ENCODE data around the gene ZDHHC8. TPM values are rescaled to one million over a fixed set of nuclear protein-coding genes. Genes with fewer than 3 reads are reported as not detected.

ZDHHC8 gene
- total and polyA plus RNA-seq, 12 donors, result 23.2 to 51.7 (median 37.5) TPM

- intact Hi-C loops (cut with DNase I), result loop anchor here in 1 of 10 donors (5.0 kb wide), 1 partner anchor 131 kb away; no protein-coding TSS in a partner anchor
- H3K4me3 ChIP-seq, result no peak overlapping the region
- H3K4me1 ChIP-seq, result no peaks in the 10 kb centered on the region
- ATAC-seq (no peak), DNase-seq (no peak)
- TF ChIP-seq CTCF (IDR thresholded peaks at IDR 0.05), result no peak
- 88 to 89% methylated on average over 9 of the region's 9 CpGs for WGBS, 2 donors
- no peaks in the 10 kb centered on the region for H3K9me3 ChIP-seq
- no peaks in the 10 kb centered on the region for H3K27me3 ChIP-seq
- H3K27ac ChIP-seq, result no peak overlapping the region
- no peaks in the 10 kb centered on the region for H3K36me3 ChIP-seq
Observed at GRCh38 chr22:20166703-20167102, 35.1 kb downstream of the ZDHHC8 start.

GRCh38 chr22:20167643-20168322, 36.2 kb downstream of the ZDHHC8 start:
- TF ChIP-seq CTCF (IDR thresholded peaks at IDR 0.05), result no peak
- 78 to 82% methylated on average over 19 of the region's 19 CpGs for WGBS, 2 donors
- H3K4me1 ChIP-seq, result no peaks in the 10 kb centered on the region
- no peaks in the 10 kb centered on the region for H3K9me3 ChIP-seq
- no peak overlapping the region for H3K27ac ChIP-seq
- ATAC-seq (no peak), DNase-seq (no peak)
- H3K36me3 ChIP-seq, result no peaks in the 10 kb centered on the region
- H3K27me3 ChIP-seq, result no peaks in the 10 kb centered on the region
- intact Hi-C loops (cut with DNase I), result loop anchor here in 1 of 10 donors (5.0 kb wide), 1 partner anchor 130 kb away; no protein-coding TSS in a partner anchor
- no peak overlapping the region for H3K4me3 ChIP-seq

GRCh38 chr22:20169253-20169822, 37.7 kb downstream of the ZDHHC8 start:
- intact Hi-C loops (cut with DNase I), result loop anchor here in 1 of 10 donors (5.0 kb wide), 1 partner anchor 128 kb away; no protein-coding TSS in a partner anchor
- Histone ChIP-seq H3K27ac (no peak overlapping the region), H3K4me3 (no peak overlapping the region), H3K36me3 (no peaks in the 10 kb centered on the region), H3K27me3 (no peaks in the 10 kb centered on the region), H3K9me3 (no peaks in the 10 kb centered on the region), H3K4me1 (no peaks in the 10 kb centered on the region)
- no peak for TF ChIP-seq CTCF (IDR thresholded peaks at IDR 0.05)
- no peak for DNase-seq
- no peak for ATAC-seq
- WGBS, 2 donors, result 78 to 81% methylated on average over 10 of the region's 10 CpGs

GRCh38 chr22:20170170-20170569, 38.6 kb downstream of the ZDHHC8 start:
- 91 to 92% methylated on average over 13 of the region's 13 CpGs for WGBS, 2 donors

More at GRCh38 chr22:20170170-20170569, 38.6 kb downstream of the ZDHHC8 start:
- no peaks in the 10 kb centered on the region for H3K9me3 ChIP-seq
- H3K4me3 ChIP-seq, result no peak overlapping the region
- DNase-seq, result no peak
- ATAC-seq, result no peak
- H3K4me1 ChIP-seq, result no peaks in the 10 kb centered on the region
- intact Hi-C loops (cut with DNase I), result loop anchor here in 1 of 10 donors (5.0 kb wide), 1 partner anchor 102 kb away; no protein-coding TSS in a partner anchor
- TF ChIP-seq CTCF (IDR thresholded peaks at IDR 0.05), result no peak
- no peaks in the 10 kb centered on the region for H3K36me3 ChIP-seq
- no peak overlapping the region for H3K27ac ChIP-seq
- H3K27me3 ChIP-seq, result no peaks in the 10 kb centered on the region
